Adrenal gland (tissue), 5 donors: ENCODE results near the gene PAQR7.

Experiments
- CTCF ChIP-seq, 6 experiments: fragments of 450-650 bp in 4 of 6; fragments of 200-600 bp in 2 of 6; sonication (generic) in 1 of 6; IDR thresholded peaks; 1 replicate in 5 of 6; 2 replicates in 1 of 6; pipeline versions ENCODE4 v1.5.1 to v1.8.0; 2016 to 2021; ENCODE audit warnings: antibody characterized with exemption in 6 of 6, mild to moderate bottlenecking in 2 of 6, moderate library complexity in 1 of 6
- POLR2A ChIP-seq, 2 donors: fragments of 450-650 bp; IDR thresholded peaks; one replicate each; pipeline ENCODE4 v1.6.1; 2017; ENCODE audit warnings: antibody characterized with exemption in 2 of 2, mild to moderate bottlenecking in 2 of 2, moderate library complexity in 1 of 2
- donor health status: DM: no; HTN: no; CAD: no.

- TF ChIP-seq CTCF (IDR thresholded peaks at IDR 0.05) (no peak), POLR2A (IDR thresholded peaks at IDR 0.05) (no peak)
Observed at GRCh38 chr1:25908161-25908560, 32.7 kb upstream of the PAQR7 start.
